ENCODE results near the gene RBM20.

RBM20 gene

GRCh38 chr10:110815354-110816004 is 171.3 kb downstream of the RBM20 start:
- no peak for DNase-seq

- DNase-seq, result no peak
Observed at GRCh38 chr10:110817614-110818013, 173.5 kb downstream of the RBM20 start.

GRCh38 chr10:110818311-110819256 is 174.4 kb downstream of the RBM20 start:
- no peak for DNase-seq

DNA sequence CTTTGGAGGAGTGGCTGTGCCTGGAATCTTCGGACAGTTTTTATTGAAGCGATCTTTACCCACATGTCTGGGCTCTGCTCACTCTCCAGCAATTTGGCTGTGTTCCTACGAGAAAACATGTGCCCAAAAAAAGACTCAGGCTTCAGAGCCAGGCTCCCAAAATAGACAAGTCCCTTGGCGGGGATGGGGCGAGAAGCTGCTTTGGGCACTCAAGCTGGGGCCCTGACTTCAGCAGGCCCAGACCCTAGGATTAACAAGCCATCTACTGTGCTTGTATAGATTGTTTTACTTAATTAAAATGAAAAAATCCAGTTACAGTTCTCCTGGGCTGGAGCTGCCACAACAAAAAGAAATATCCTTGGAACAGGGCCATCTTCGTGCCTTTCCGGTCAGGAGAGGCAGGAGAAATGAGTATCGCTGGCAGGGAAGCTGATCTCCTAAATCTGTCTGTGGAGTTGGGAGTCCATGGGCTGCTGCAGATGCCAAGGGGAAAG is 176.2 kb downstream of the RBM20 start:
- no peak for DNase-seq

GRCh38 chr10:110821508-110821907 is 177.4 kb downstream of the RBM20 start:
- no peak for DNase-seq

- no peak for DNase-seq
Observed at GRCh38 chr10:110822035-110822711, 178.0 kb downstream of the RBM20 start.

DNA sequence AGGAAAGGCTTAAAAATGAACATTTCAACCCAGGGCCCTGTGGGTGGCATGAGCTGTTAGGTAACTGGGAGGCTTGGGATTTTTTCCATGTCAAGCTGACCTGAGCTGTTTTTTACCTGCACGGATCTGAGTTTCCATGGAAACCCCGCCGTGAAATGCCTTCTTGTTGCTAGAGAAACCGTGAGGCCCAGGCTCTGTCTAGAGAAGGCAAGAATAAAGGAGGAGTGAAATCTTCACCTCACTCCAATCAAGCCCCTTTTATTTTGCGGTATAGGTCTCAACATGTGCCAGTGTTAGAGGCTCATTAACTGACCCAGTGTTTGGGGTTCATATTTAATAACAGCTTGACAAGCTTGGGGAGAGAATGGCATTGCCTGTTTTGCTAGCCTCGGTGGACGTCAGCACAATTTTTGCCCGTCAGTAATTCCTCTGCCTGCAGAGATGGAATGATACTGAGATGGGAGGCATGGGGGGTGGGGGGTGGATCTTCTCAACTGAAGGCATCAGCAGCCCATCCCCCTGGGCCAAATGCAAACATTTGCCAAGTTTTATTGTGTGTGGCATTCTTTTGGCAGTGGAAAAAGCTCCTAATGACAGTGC is 178.7 kb downstream of the RBM20 start:
- DNase-seq, result no peak

GRCh38 chr10:110824152-110824441 is 180.0 kb downstream of the RBM20 start:
- DNase-seq, result no peak

DNA sequence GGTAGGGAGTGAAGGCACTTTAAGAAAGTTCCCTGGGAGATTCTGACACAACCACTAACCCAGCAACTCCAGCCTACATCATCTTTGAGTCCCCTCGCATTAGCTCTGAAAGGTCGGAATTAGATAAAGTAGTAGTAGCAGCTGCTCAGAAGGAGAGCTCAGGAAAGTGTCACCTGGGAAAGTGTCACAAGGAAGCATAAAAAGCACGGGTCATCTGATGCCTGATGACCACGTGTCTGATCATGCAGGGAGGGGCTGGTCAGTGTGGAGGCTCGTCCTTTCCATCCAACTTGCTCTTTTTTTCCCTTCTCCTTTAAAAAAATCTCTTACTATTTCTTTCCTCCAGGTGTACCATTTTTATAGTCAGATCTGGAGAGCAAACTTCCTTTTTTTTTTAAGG is 180.5 kb downstream of the RBM20 start:
- DNase-seq, result no peak

GRCh38 chr10:110825508-110825907 is 181.4 kb downstream of the RBM20 start:
- DNase-seq, result no peak

GRCh38 chr10:110827410-110827809 is 183.3 kb downstream of the RBM20 start:
- DNase-seq, result no peak

GRCh38 chr10:110827875-110828274 is 183.7 kb downstream of the RBM20 start:
- DNase-seq, result no peak

- no peak for DNase-seq
Observed at GRCh38 chr10:110828525-110828924, 184.4 kb downstream of the RBM20 start.

GRCh38 chr10:110829721-110830410 is 185.7 kb downstream of the RBM20 start:
- DNase-seq, result no peak

DNA sequence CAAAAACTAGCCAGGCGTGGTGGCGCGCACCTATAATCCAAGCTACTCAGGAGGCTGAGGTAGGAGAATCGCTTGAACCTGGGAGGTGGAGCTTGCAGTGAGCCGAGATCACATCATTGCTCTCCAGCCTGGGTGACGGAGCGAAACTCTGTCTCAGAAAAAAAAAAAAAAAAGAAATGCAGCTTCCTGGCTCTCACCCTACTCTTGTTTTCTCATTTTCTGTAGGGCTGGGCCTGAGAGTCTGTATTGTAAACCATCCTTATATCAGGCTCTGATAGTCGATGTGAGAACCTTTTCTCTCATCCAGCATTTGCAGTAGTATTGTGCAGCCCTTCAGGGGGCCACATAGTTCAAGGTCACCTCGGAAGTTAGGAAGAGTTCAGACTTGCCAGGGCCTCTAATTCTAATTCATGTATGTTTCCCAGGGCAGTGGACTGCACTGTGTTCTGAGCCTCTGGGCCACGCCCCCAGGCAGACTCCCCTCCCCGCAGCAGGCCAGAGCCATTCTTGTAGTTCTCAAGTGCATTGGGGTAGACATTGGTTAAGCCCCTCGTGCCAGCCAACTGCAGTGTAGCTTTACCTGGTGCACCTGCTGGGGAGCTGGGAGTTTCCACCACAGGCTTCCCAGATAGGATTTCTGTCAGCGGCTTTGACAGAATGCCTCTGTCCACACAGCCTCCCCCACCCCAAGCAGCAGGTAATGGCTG is 189.3 kb downstream of the RBM20 start:
- no peak for DNase-seq

GRCh38 chr10:110833941-110834628 is 189.9 kb downstream of the RBM20 start:
- no peak for DNase-seq

GRCh38 chr10:110834629-110835301 is 190.6 kb downstream of the RBM20 start:
- no peak for DNase-seq

GRCh38 chr10:110835841-110836240 is 191.7 kb downstream of the RBM20 start:
- DNase-seq, result no peak

DNA sequence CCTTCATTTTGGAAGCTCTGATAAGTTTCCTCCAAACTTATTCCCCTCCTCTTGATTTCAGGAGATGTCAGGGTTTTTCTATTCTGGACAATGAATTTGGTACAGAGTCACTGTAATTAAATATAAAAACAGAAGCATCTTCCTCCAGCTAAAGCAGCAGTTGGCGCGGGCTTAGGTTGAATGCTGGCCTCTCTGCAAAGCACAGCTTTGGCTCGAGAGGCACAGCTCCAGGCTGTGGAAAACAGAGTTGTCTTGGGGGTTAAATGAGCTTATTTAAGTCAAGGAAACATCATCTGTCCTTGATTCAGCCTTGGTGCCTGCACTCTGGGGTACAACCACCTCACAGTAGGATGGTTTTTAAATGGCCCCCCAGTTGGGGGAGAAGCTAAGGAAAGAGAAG is 192.6 kb downstream of the RBM20 start:
- DNase-seq, result no peak

DNA sequence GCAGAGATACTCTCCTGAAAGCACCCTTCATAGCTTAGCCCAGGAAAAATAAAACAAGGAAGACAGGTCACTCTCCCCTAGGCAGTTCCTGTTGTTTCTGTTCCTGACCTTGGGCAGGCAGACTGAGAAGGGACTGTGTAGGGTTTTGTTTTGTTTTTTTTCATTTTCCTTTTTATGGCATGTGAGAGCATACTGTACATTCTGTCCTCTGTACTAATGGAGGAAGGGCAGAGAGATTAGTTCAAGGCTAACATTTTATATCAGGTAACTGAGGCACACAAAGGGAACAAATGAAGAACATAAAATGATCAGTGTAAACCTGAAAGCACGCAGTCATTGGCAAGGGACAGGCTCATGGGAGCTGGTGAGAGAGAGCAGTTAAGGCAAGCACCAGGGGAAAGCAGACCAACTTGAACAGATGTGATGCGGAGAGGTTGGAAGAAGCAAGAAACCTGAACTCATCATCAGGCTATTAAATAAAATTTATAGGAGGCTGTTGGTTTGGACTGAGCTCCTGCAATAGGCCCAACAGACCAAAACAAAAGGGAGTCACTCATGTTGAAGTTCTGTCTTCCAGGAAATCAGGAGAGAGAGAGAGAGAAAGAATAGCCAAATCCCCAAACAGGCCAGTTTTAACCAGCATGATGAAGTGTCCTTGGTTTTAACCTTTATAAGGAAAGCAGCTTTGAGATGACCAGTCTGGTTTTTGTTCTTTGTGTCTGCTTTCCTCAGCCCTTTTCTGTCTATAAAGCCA is 193.5 kb downstream of the RBM20 start:
- no peak for DNase-seq
